ENCODE results near the gene SMG7.
"Not testable (repeated sequence)": the region's sequence is repeated elsewhere in the genome, so short reads cannot be mapped to it uniquely, and the experiment has no call there.

The SMG7 gene, protein sequence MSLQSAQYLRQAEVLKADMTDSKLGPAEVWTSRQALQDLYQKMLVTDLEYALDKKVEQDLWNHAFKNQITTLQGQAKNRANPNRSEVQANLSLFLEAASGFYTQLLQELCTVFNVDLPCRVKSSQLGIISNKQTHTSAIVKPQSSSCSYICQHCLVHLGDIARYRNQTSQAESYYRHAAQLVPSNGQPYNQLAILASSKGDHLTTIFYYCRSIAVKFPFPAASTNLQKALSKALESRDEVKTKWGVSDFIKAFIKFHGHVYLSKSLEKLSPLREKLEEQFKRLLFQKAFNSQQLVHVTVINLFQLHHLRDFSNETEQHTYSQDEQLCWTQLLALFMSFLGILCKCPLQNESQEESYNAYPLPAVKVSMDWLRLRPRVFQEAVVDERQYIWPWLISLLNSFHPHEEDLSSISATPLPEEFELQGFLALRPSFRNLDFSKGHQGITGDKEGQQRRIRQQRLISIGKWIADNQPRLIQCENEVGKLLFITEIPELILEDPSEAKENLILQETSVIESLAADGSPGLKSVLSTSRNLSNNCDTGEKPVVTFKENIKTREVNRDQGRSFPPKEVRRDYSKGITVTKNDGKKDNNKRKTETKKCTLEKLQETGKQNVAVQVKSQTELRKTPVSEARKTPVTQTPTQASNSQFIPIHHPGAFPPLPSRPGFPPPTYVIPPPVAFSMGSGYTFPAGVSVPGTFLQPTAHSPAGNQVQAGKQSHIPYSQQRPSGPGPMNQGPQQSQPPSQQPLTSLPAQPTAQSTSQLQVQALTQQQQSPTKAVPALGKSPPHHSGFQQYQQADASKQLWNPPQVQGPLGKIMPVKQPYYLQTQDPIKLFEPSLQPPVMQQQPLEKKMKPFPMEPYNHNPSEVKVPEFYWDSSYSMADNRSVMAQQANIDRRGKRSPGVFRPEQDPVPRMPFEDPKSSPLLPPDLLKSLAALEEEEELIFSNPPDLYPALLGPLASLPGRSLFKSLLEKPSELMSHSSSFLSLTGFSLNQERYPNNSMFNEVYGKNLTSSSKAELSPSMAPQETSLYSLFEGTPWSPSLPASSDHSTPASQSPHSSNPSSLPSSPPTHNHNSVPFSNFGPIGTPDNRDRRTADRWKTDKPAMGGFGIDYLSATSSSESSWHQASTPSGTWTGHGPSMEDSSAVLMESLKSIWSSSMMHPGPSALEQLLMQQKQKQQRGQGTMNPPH

DNA sequence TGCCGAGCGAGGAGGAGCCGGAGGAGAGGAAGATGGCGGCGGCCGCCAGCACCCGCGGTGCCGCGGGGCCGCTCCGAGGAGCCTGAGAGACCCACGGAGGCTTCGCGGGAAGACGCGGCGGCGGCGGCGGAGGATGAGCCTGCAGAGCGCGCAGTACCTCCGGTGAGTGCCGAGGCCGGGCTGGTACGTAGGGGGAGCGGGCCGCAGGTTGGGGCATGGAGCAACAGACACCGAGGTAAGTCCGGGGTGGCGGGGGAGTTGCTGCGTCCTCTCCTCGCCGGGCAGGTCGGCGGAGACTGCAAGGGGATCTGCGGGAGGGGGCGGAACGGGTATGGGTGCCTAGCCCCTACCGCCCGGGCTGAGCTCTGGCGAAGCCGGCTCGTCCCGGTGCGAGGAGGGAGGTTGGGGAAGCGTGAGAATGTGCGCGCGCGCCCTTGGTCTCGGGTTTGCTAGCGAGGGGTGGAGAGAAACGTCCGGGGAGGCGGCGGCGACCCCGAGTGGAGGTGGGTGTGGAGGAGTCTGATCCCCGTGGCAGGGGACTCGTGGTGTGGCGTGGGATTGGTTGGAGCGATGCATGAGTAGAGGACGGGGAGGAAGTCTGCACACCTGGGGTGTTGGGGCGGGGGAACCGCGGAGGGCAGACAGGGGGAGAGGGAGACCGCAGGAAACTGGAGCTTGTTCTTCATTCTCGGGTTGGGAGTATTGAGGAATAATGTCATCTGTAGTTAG lies at the start of gene SMG7:
SMG7 (plus strand) TSS at position 12 of the 729 bp plus-strand sequence; CDS start at position 134, 122 bp downstream.
- DNase-seq (ENCODE audit: low read depth, low spot score), result peak; percentile 5

DNA sequence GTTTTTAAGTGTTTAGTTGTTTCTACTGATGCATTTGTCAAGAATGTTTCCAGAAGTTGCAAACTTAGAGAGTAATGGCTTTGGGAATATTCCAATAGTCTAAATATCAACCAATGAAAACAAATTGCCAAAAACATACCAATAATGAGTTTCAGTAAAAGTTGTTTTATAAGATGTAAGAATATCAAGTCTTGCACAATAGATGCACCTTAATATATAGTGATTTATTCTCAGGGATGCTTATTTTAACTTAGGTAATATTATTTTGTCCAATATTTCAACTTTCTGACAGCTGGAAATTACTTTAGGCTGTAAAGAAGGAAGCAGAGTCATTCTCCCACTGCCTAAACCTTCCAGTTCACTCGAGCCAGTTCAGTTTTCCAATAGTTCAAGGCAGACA lies 48.8 kb upstream of the SMG7 start:
- DNase-seq (ENCODE audit: low read depth, low spot score), result no peak

DNA sequence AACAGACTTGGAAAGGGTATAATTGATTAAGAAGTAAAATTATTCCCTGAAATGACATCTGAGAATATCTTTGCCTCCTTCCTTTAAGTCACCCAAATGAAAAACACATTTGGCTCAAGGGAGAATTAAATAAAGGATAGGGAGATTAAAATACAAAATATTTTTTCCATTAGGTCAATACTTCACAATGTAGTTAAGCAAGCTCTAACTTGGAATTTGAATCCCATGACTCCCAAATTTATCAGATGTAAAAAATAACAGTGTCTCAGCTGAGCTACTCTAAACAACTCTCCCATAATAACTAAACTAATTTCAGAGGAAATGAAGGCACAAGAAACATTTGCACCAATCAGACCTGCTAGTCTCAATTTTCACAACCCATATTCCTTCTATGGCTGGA lies 47.6 kb upstream of the SMG7 start:
- no peak for DNase-seq (ENCODE audit: low read depth, low spot score)

DNA sequence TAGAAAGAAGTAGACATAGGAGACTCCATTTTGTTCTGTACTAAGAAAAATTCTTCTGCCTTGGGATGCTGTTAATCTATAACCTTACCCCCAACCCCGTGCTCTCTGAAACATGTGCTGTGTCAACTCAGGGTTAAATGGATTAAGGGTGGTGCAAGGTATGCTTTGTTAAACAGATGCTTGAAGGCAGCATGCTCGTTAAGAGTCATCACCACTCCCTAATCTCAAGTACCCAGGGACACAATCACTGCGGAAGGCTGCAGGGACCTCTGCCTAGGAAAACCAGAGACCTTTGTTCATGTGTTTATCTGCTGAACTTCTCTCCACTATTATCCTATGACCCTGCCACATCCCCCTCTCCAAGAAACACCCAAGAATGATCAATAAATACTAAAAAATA lies 44.7 kb upstream of the SMG7 start:
- not testable (repeated sequence) for DNase-seq (ENCODE audit: low read depth, low spot score)

DNA sequence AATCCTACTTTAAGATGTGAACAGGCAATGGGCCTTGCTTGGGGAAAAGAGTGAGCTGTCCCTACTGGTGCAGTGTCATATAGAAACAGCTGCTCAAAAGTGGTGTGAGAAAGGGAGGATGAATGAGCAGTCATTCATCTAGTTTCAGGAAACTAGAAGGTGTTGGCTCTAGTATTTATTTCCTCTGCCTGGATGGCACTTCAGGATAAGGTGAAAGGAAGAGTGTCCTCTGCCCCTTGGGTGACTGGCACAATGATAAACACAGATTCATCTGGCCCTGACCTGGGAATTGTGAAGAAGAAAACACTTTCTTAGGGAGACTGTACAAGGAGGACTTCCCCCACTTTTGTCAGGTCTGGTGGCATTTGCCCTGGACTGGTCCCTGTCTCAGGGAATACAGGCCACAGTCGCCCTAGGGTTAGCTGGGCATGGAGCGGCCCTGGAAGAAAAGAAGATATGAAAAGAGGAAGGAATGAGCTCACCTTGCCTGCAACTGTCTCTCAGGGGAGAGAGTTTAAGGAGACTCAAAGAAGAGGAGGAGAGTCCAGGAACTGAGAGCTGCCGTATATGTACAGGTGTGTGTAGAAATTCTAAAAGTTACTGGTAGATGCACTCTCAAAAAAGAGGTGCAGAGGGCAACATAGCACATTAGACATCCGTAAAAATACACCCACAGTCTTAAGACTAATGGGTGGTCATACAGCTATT lies 40.3 kb upstream of the SMG7 start:
- no peak for DNase-seq (ENCODE audit: low read depth, low spot score)

DNA sequence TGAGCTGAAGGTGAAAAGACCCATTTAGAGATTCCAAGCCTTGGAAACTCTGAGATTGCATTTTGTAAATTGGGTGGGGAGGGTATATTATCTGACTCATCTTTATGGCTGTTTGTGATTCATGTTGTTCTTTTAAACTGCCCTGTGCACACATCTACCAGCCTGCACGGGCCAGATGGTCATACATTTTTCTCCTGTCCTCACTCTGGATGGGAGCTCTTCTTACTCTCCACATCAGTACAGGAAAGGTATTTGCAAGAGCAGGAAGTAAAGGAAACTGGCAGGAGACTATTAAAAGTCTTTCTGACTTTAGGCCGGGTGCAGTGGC lies 39.8 kb upstream of the SMG7 start:
- no peak for DNase-seq (ENCODE audit: low read depth, low spot score)

DNA sequence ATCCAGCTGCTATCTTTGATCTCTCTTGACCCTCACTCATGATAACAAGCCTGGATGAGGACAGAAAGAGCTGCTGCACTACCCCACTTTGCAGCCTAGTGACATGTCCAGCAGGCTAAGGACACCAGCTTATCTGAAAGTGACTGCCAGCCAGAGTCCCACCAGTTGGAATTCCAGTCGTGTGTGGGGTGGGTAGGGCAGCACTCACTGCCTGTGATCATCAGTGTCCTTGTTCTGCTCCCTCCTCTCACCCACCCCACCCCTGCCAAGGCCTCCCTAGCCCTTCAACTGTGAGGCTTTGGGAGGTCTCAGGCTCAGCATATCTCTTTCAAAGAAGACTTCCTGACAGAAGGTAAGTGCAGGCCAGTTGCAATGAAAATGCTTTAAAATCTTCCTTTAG lies 38.6 kb upstream of the SMG7 start:
- no peak for DNase-seq (ENCODE audit: low read depth, low spot score)

DNA sequence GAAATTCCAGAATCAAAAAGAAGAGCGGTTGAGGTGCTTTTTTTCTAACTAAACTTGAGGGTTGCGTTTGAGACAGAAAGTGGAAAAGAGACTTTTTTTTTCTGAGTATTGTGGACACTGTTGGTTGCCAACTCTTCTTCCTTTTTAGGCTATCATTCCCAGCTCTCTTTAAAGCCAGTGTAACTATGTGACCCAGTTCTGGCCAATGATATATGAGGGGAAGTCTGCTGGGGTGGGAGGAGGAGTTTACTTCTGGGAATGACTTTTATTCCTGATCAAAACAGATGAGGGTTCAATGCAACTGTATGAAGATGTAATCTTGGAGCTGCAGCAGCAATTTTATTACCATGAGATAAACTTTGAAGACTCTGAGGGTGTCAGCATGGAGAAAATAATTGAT lies 36.8 kb upstream of the SMG7 start:
- no peak for DNase-seq (ENCODE audit: low read depth, low spot score)

DNA sequence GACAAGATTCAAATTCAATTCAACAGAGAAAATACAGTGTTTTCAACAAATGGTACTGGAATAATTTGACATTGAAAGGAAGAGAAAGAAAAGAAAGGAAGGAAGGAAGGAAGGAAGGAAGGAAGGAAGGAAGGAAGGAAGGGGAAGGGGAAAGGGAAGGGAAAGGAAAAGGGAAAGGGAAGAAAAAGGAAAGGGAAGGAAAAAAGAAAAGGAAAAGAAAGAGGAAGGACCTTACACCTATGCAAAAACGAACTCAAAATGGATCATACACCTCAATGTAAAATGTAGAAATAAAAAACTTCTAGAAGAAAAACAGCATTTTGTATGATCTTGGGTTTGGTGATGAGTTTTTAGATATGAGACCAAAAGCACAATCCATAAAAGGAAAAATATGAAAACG lies 34.2 kb upstream of the SMG7 start:
- DNase-seq (ENCODE audit: low read depth, low spot score), result no peak

DNA sequence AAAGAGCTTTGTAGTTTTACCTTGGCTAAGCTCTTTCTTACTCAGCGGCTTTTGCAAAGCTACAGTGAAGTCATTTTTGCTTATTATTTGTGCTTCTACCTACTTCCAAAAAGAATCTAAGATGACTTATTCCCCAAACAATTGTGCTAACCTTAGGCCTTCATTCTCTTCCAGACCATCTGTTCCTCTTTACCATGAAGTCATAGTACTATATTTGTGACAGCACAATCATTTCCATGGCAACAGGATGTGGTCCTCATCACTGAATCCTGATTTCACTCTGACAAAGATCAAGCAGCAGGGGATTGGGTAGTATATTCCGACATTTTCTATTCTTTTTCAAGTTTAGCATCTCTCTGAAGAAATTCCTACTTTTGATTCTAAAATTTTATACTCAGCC lies 29.3 kb upstream of the SMG7 start:
- DNase-seq (ENCODE audit: low read depth, low spot score), result no peak

DNA sequence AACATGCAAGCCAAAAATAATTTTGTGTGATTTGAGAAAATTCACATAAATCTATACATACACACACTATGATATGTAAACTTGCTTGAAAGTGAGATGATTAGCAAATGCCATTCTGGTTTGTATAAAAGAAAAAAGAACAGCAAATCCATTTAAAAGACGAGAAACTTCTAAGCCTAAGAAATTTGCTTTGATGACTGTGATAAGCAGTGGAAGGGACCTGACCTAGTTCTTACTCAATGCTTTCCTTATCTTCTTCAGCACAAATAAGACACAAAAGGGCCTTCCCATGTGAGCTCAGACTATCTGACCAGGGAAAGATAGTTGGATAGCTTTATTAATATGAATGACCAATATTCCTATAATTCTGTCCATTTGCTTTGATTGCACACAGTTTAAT lies 28.8 kb upstream of the SMG7 start:
- no peak for DNase-seq (ENCODE audit: low read depth, low spot score)

DNA sequence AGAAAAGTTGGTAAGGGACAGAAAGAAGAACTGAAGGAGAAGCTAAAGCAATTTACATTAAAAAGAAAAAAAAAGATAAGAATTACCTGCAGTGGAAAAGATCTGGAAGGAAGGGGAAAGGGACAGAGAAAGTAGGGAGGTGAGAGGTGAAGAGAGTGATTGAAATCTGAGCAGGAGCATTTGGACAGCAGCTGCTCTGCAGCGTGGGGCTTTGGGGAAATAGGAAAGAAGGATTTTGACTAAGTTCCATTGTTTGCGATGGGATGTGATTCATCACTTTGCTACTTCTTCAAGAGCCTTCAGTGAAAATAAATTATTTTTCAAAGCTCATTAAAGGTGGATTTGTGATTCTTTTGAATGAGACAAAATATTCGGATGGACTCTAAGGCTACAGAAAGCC lies 28.1 kb upstream of the SMG7 start:
- DNase-seq (ENCODE audit: low read depth, low spot score), result no peak

DNA sequence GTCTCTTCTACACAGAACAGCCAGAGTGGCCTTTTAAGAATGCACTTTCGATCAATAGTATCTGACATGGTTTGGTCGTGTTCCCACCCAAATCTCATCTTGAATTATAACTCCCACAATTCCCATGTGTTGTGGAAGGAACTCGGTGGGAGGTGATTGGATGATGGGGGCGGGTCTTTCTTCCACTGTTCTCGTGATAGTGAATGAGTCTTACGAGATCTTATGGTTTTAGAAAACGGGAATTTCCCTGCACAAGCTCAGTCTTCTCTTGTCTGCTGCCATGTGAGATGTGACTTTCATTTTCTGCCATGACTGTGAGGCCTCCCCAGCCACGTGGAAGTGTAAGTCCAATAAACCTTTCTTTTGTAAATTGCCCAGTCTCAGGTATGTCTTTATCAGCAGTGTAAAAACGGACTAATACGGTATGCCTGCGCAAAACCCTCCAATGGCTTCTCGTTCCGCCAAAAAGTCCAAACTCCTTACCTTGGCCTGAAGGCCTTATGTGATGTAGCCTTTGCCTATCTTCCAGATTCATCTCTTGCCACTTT lies 23.0 kb upstream of the SMG7 start:
- DNase-seq (ENCODE audit: low read depth, low spot score), result no peak

DNA sequence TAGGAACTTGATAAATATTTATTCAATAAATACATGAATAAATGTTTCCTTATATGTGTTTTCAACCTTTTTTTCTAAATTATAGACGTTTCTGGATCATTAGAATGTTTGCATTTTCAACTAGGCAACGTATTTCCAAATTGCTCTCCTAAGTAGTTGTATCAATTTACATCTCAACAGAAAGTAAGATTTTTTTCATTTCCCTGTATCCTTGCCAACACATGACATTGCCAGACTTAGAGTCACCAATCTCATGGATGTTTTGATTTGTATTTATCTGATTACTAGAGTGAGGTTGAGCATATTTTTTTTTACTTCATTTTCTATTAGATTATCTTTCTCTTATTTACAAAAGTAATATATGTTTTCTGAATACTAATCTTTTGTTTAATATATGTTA lies 22.2 kb upstream of the SMG7 start:
- no peak for DNase-seq (ENCODE audit: low read depth, low spot score)

DNA sequence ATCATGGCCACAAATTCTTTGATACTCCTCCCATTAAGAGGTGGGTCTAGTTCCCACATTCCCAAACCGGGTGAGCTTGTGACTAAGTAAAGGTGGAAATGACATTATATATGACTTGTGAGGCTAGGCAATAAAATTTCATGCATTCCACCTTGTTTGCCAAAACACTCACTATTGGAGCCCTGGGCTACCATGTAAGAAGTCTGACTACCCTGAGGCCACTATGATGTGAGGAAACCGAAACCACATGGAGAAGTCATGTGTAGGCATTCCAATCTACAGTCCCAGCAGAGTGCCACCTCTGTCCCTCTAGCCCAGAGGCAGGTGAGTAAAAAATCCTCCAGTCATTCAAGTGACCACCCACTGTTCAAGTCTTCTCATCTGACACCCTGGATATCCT lies 17.9 kb upstream of the SMG7 start:
- DNase-seq (ENCODE audit: low read depth, low spot score), result no peak

DNA sequence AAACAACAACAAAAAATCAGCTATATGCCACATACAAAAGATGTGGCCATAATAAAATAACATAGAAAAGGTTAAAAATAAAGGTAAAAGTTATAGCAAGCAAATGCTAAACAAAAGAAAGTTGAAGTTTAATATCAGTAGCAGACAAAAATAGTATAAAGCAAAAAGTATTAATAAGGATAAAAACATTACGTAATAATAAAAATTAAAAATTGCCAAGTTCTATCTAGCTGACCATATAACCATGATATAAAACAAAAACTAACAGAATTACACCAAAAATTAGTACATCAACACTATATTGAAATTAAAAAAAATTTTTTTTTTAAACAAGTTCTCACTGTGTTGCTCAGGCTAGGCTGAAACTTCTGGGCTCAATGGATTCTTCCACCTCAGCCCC lies 15.5 kb upstream of the SMG7 start:
- DNase-seq (ENCODE audit: low read depth, low spot score), result no peak

DNA sequence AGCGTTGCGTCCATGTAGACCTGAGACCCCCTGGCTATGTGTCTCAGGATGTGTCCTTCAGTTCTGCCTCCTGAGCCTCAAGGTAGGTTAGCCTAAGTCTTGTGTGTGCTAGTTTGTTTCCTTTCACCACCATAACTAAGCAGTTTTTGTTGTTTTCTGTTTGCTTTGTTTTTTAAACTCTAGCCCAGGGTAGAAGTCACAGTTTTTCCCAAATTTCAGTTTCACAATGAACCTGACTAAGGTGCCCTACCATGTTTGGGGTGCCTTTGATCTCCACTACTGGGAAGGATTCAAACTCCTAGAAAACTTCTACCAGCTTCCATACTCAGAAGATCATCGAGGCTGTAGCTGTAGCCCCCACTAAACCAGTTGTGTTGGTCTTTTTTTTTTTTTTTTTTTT lies 14.8 kb upstream of the SMG7 start:
- no peak for DNase-seq (ENCODE audit: low read depth, low spot score)

DNA sequence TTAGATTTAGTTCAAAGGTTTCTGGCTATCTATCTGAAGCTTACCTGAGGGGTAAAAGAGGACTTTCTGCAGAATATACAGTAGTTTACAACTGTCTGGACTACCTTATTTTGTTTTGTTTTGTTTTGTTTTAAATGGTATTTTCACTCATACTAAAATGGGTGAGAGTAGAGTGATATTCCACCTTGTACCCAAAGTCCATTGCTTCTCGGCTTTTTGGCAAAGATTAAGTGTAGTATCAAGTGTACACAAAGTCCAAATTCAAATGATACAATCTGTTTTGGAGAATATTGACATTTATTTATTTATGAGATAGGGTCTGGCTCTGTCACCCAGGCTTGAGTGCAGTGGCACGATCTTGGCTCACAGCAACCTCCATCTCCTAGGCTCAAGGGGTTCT lies 11.7 kb upstream of the SMG7 start:
- no peak for DNase-seq (ENCODE audit: low read depth, low spot score)

DNA sequence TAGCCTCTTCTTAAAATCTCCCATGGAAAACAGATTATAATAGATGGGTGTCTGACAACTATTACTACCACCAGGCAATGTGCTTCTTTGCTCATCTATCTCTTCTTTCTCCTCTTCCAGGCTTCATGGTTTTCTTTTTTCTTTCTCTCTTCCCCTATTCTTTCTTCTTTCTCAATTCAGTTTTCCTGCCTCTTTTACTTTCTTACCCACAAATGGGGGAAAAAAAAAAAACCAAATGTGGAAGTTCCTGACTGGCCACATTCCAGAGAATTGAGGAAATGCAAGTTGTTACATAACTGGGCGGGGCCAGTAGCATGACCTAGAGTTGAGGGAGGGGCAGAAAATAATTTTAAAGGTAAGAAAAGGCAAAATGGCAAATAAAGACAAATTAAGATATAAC lies 10.9 kb upstream of the SMG7 start:
- no peak for DNase-seq (ENCODE audit: low read depth, low spot score)

DNA sequence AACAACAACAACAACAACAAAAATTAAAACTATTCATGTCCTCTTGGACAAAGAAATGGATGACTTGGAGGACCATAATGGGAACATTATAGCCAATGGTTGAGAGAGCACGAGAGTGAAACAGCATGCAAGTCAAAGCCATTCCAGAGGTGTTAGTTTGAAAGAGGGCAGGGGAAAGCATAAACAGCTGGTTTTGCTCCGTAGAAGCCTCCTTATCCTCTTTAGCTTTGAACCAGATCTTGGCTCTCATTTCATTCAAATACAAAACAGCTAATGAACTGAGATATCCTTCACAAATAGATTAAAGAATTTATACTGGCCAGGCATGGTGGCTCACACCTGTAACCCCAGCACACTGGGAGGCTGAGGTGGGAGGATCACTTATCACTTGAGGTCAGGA lies 8.7 kb upstream of the SMG7 start:
- DNase-seq (ENCODE audit: low read depth, low spot score), result no peak

DNA sequence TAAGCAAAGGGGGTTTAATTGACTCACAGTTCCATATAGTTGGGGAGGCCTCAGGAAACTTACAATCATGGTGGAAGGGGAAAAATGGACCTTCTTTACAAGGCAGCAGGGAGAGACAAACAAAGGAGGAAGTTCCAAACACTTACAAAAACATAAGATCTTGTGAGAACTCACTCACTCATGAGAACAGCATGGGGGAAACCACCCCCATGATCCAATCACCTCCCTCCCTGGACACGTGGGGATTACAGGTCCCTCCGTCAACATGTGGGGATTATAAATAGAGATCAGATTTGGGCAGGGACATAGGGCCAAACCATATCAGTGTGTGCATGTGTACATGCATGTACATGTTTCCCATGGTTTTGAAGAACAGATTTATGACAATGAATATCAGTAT lies 5.5 kb upstream of the SMG7 start:
- no peak for DNase-seq (ENCODE audit: low read depth, low spot score)

Data from activated naive CD8-positive, alpha-beta T cell treated with anti-CD3 and anti-CD28 coated beads, Interleukin-2, amount 50 U/mL, for 16 hours (primary cell).